Brain microvascular endothelial cell (primary cell): Measurements from ENCODE around the gene MED13L.

ENCODE experiments used
- DNase-seq: peaks from one replicate; pipeline ENCODE4 v3.0.0-alpha.2; 2020
- H3K27ac ChIP-seq: fragments of 250-450 bp; sonication (Bioruptor Pico); 2 replicates; pipeline ENCODE4 v1.5.1; 2020; ENCODE audit warnings: mild to moderate bottlenecking, moderate library complexity
- H3K27me3 ChIP-seq: fragments of 250-450 bp; sonication (Bioruptor Pico); replicated peaks from 2 replicates; pipeline ENCODE4 v1.5.1; 2020; ENCODE audit warnings: mild to moderate bottlenecking
- H3K36me3 ChIP-seq: fragments of 250-450 bp; sonication (Bioruptor Pico); replicated peaks from 2 replicates; pipeline ENCODE4 v1.5.1; 2020; ENCODE audit warnings: mild to moderate bottlenecking
- H3K4me3 ChIP-seq: 2 replicates; pipeline ENCODE4 v1.5.1; 2011; ENCODE audit warnings: low read depth, mild to moderate bottlenecking, control low read depth, low read length, moderate library complexity
- CTCF ChIP-seq: IDR thresholded peaks from 2 replicates; pipeline ENCODE4 v1.5.1; 2011; ENCODE audit warnings: low read depth, mild to moderate bottlenecking, moderate library complexity, low read length, control low read depth, inconsistent platforms; ENCODE audit errors: missing control alignments
- in situ Hi-C: cut with HindIII; loops from 2 replicates; pipeline ENCODE4 v1.10.0; 2017; ENCODE audit warnings: low sequenced_read_pairs, low pct_ligation_motif_present

The MED13L gene

GRCh38 chr12:116194935-116195431 is 82.5 kb downstream of the MED13L start:
- DNase-seq = no peak
- TF ChIP-seq CTCF = no peak
- in situ Hi-C loops = no loop called here
- Histone ChIP-seq H3K36me3 (no peaks in the 10 kb centered on the region), H3K27ac (no peak overlapping the region), H3K4me3 (no peak overlapping the region), H3K27me3 (no peaks in the 10 kb centered on the region)

- H3K27ac ChIP-seq = no peak overlapping the region
- in situ Hi-C loops = no loop called here
- no peak overlapping the region for H3K4me3 ChIP-seq
- TF ChIP-seq CTCF = no peak
- no peaks in the 10 kb centered on the region for H3K27me3 ChIP-seq
- H3K36me3 ChIP-seq = no peaks in the 10 kb centered on the region
- DNase-seq = no peak
Observed at GRCh38 chr12:116189692-116190091, 87.8 kb downstream of the MED13L start.

GRCh38 chr12:116188581-116188980 is 88.9 kb downstream of the MED13L start:
- DNase-seq = no peak

GRCh38 chr12:116187151-116187511 is 90.4 kb downstream of the MED13L start:
- in situ Hi-C loops = no loop called here
- Histone ChIP-seq H3K4me3 (no peak overlapping the region), H3K27ac (no peak overlapping the region), H3K36me3 (no peaks in the 10 kb centered on the region), H3K27me3 (no peaks in the 10 kb centered on the region)
- no peak for DNase-seq
- no peak for TF ChIP-seq CTCF

More at GRCh38 chr12:116188581-116188980, 88.9 kb downstream of the MED13L start:
- no peaks in the 10 kb centered on the region for H3K27me3 ChIP-seq
- in situ Hi-C loops = no loop called here
- H3K4me3 ChIP-seq = no peak overlapping the region
- no peaks in the 10 kb centered on the region for H3K36me3 ChIP-seq
- TF ChIP-seq CTCF = no peak
- no peak overlapping the region for H3K27ac ChIP-seq

- no peak for TF ChIP-seq CTCF
- no peak overlapping the region for H3K27ac ChIP-seq
- H3K4me3 ChIP-seq = no peak overlapping the region
- H3K27me3 ChIP-seq = no peaks in the 10 kb centered on the region
- no peak for DNase-seq
- no peaks in the 10 kb centered on the region for H3K36me3 ChIP-seq
- in situ Hi-C loops = no loop called here
Observed at GRCh38 chr12:116186482-116187150, 90.9 kb downstream of the MED13L start.

GRCh38 chr12:116184763-116185162 is 92.7 kb downstream of the MED13L start:
- H3K36me3 ChIP-seq = no peaks in the 10 kb centered on the region
- no peaks in the 10 kb centered on the region for H3K27me3 ChIP-seq
- no peak overlapping the region for H3K4me3 ChIP-seq
- DNase-seq = no peak
- no peak for TF ChIP-seq CTCF
- in situ Hi-C loops = no loop called here
- no peak overlapping the region for H3K27ac ChIP-seq
